NCI-H1930 (cell line): Measurements from ENCODE around the gene SPHK1.
A peak's percentile ranks its signal among the peaks of the same experiment; 100 is the strongest.

Experiments
- DNase-seq, 2 experiments: peaks; one replicate each; lab custom pipeline; 2025; lab: John Stamatoyannopoulos, UW

The SPHK1 gene

GRCh38 chr17:76407509-76407908, 23.1 kb downstream of the SPHK1 start:
- no peak for DNase-seq

GRCh38 chr17:76408037-76408849, 23.8 kb downstream of the SPHK1 start:
- DNase-seq, result peak in 1 of 2 experiments; percentile 35

GRCh38 chr17:76410328-76410965, 26.0 kb downstream of the SPHK1 start:
- DNase-seq, result no peak

GRCh38 chr17:76411247-76411646, 26.8 kb downstream of the SPHK1 start:
- DNase-seq, result no peak

- DNase-seq, result no peak
Measured at GRCh38 chr17:76414334-76415295, 30.2 kb downstream of the SPHK1 start.

- no peak for DNase-seq
Measured at GRCh38 chr17:76415786-76416185, 31.4 kb downstream of the SPHK1 start.

GRCh38 chr17:76416457-76416856, 32.0 kb downstream of the SPHK1 start:
- no peak for DNase-seq

- no peak for DNase-seq
Measured at GRCh38 chr17:76416899-76417298, 32.5 kb downstream of the SPHK1 start.

- no peak for DNase-seq
Measured at GRCh38 chr17:76417499-76418143, 33.2 kb downstream of the SPHK1 start.

- no peak for DNase-seq
Measured at GRCh38 chr17:76419576-76420260, 35.3 kb downstream of the SPHK1 start.

GRCh38 chr17:76420356-76421043, 36.1 kb downstream of the SPHK1 start:
- no peak for DNase-seq

- no peak for DNase-seq
Measured at GRCh38 chr17:76421044-76421407, 36.6 kb downstream of the SPHK1 start.

- DNase-seq, result no peak
Measured at GRCh38 chr17:76422406-76422805, 38.0 kb downstream of the SPHK1 start.

GRCh38 chr17:76422860-76423259, 38.5 kb downstream of the SPHK1 start:
- DNase-seq, result no peak

- no peak for DNase-seq
Measured at GRCh38 chr17:76426853-76427252, 42.4 kb downstream of the SPHK1 start.

- DNase-seq, result no peak
Measured at GRCh38 chr17:76427501-76428231, 43.3 kb downstream of the SPHK1 start.

GRCh38 chr17:76428511-76428910, 44.1 kb downstream of the SPHK1 start:
- DNase-seq, result no peak

- DNase-seq, result no peak
Measured at GRCh38 chr17:76431509-76431908, 47.1 kb downstream of the SPHK1 start.

GRCh38 chr17:76432004-76432403, 47.6 kb downstream of the SPHK1 start:
- no peak for DNase-seq

- DNase-seq, result no peak
Measured at GRCh38 chr17:76432712-76433336, 48.4 kb downstream of the SPHK1 start.
